Ishikawa (cell line): ENCODE results near the gene MLXIP.

Experiments used
- CREB1 ChIP-seq: IDR thresholded peaks from 2 replicates; pipeline ENCODE4 v1.6.1; 2012; ENCODE audit warnings: low read depth
- MAX ChIP-seq: IDR thresholded peaks from 2 replicates; pipeline ENCODE4 v1.6.1; 2012

- no peak for TF ChIP-seq MAX
- no peak for TF ChIP-seq CREB1
Measured at GRCh38 chr12:122111089-122111641, 32.6 kb downstream of the MLXIP start.
